DND-41 (cell line): ENCODE results near the gene KREMEN2.

Experiments used
- EZH2 ChIP-seq: IDR thresholded peaks from 3 replicates; pipeline ENCODE4 v1.6.1; 2012; ENCODE audit warnings: borderline replicate concordance, low read depth, mild to moderate bottlenecking, moderate library complexity, low read length, inconsistent platforms; ENCODE audit not compliant: severe bottlenecking
- TF ChIP-seq, protein P1 (sequence below): IDR thresholded peaks from 2 replicates; pipeline ENCODE4 v1.5.1; 2012; ENCODE audit warnings: borderline replicate concordance, low read length, moderate library complexity, mild to moderate bottlenecking; ENCODE audit not compliant: poor library complexity, severe bottlenecking; ENCODE audit errors: extremely low read depth

DNA sequence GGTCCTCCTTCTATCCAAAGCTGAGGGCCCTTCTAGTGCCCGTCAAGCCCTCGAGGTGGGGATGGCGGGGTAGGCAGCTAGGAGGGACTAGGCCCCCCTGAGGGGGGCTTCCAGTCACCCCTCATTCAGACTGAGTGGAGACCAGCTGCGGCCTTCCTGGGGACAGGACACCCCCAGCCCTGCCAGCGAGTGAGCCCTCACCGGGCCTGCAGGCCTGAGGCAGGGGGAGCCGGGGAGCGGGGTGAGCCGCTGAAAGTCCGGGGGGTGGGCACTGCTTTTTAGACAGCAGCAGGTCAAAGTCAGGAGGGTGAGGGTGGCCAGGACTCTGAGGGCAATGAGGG lies 8.7 kb upstream of the KREMEN2 start:
- TF ChIP-seq, protein P1, sequence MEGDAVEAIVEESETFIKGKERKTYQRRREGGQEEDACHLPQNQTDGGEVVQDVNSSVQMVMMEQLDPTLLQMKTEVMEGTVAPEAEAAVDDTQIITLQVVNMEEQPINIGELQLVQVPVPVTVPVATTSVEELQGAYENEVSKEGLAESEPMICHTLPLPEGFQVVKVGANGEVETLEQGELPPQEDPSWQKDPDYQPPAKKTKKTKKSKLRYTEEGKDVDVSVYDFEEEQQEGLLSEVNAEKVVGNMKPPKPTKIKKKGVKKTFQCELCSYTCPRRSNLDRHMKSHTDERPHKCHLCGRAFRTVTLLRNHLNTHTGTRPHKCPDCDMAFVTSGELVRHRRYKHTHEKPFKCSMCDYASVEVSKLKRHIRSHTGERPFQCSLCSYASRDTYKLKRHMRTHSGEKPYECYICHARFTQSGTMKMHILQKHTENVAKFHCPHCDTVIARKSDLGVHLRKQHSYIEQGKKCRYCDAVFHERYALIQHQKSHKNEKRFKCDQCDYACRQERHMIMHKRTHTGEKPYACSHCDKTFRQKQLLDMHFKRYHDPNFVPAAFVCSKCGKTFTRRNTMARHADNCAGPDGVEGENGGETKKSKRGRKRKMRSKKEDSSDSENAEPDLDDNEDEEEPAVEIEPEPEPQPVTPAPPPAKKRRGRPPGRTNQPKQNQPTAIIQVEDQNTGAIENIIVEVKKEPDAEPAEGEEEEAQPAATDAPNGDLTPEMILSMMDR: no peak
- TF ChIP-seq EZH2: no peak
